Measurements from ENCODE around the gene IGSF11.

Gene IGSF11

GRCh38 chr3:118948146-118948545 is 86.5 kb downstream of the IGSF11 start:
- DNase-seq: no peak

- DNase-seq: no peak
Measured at GRCh38 chr3:118946449-118946848, 88.2 kb downstream of the IGSF11 start.

DNA sequence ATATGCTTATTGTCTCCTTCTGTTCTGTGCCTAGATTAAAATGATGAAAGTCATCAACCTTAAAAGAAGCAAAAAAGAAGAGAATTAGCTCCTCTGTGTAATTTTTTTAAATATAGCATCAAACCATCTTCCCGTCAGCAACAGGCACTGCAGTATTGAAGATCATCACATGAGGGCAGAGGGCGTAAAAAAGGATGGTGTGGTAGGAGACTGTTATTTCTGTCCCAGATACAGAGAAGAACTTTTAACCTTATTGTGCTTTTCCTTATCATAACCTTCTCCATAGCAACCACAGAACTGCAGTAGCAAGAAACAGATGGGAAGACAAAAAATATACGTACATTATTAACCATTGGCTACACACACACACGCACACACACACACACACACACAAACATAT is 88.8 kb downstream of the IGSF11 start:
- no peak for DNase-seq

DNA sequence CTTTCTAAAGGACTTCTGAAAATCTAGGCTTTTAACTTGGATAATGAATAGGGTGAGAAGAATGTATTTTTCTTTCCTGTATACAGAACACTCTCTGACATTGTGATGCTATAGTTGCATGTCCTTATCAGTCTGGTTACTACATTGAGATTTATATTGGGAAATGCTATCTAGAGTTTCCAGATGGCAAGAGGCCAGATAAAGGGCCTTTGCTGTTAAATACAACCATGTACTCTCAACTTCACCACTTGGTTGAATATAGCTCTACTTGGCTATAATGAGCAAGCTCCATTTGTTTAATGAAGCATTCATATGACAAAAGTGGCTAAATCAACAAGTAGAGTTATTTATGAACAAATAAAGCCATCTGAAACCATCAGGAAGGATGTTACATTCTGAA is 91.0 kb downstream of the IGSF11 start:
- no peak for DNase-seq

GRCh38 chr3:118942671-118943070 is 92.0 kb downstream of the IGSF11 start:
- no peak for DNase-seq

DNA sequence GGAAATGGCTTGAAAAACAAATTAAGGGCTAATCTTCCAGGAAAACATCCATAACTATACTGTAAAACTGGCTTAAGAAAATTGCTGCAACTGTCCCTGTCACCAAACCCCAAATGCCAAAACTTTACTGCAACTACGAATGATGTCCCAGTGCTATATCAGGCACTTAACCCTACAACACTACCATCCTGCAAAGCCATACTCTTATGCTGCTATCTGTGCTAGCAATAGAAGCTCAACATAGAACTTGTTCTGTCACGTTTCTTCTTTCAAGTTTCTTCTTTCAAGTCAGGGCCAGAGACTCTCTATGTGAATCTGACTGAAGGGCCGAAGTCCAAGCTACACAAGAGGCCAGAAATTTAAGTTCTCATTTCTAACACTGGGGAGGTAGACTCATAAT is 92.5 kb downstream of the IGSF11 start:
- no peak for DNase-seq

DNA sequence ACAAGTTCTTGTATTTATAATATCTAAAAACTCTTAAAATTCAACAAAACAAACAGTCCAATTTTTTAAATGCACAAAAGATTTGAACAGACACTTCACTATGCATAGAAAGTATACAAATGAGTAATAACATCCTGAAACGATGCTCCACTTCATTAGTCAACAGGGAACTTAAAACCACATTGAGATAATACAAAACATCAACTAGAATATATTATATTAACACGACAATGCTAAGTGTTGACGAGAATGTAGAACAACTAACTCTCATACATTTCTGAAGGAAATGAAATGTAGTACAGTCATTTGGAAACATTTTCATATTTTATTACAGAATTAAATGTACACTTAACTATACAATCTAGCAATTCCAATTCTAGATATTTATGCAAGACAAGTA is 93.4 kb downstream of the IGSF11 start:
- no peak for DNase-seq

- DNase-seq: no peak
Measured at GRCh38 chr3:118938183-118938961, 96.3 kb downstream of the IGSF11 start.

DNA sequence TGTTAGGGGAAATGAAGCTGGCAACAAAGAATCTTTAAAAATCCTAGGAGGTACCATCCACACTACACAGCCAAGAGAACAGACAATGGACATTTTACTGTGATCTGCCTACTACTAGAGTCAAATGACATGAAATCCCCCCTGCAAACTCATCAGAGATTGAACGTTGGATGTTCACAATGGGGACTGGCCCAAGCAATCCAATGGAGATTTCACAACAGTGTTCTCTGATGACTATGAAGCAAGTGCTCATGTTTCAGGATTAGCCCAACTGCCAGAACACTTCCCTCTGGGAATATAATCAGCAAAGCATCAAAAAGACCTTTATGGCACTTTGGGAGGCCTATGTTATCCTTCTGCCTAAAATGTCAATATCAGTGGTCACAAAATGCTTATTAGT is 97.8 kb downstream of the IGSF11 start:
- no peak for DNase-seq

- no peak for DNase-seq
Measured at GRCh38 chr3:118932822-118933558, 101.7 kb downstream of the IGSF11 start.

- no peak for DNase-seq
Measured at GRCh38 chr3:118931996-118932395, 102.7 kb downstream of the IGSF11 start.

DNA sequence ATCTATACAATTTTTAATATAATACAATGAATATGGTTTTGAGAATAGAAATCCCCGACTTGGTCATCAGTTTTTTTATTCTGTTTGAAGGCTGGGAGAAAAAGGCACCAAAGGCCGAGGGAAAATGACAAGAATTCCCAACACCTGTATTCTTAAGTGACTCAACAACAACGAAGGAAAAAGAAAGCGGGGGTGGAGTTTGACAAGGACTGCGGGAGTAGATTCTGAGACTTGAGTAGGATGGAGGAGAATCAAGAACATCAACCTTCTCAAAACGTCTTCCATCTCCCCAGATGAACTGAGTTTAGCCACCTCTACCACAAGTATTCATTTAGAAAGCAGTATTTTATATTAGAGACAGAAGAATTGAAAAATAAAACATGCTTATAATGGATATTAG is 107.2 kb downstream of the IGSF11 start:
- DNase-seq: no peak

DNA sequence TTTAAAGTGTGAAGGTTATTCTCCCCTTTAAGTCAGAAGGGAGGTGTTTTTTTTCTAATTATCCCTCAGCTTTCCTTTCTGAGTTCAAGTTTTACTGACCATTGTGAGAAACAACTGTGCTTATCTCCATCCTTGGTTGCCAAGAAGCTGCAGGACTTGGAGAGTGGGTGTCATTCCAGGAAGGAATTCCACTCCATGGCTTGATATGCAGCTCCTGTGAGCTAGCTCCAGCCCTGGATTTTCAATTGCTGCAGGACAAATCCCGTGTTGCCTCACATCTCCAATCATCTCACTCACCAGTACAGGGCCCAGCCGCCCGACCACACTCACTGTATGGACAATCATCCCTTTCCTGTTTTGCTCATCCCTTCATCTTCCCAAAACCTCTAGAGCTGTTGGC is 122.5 kb downstream of the IGSF11 start:
- no peak for DNase-seq

- DNase-seq: no peak
Measured at GRCh38 chr3:118910332-118910731, 124.3 kb downstream of the IGSF11 start.

GRCh38 chr3:118909763-118910162 is 124.9 kb downstream of the IGSF11 start:
- no peak for DNase-seq

GRCh38 chr3:118907909-118908308 is 126.7 kb downstream of the IGSF11 start:
- no peak for DNase-seq

- DNase-seq: no peak
Measured at GRCh38 chr3:118900737-118901525, 133.7 kb downstream of the IGSF11 start.

GRCh38 chr3:118890206-118890605 is 144.4 kb downstream of the IGSF11 start:
- no peak for DNase-seq

DNA sequence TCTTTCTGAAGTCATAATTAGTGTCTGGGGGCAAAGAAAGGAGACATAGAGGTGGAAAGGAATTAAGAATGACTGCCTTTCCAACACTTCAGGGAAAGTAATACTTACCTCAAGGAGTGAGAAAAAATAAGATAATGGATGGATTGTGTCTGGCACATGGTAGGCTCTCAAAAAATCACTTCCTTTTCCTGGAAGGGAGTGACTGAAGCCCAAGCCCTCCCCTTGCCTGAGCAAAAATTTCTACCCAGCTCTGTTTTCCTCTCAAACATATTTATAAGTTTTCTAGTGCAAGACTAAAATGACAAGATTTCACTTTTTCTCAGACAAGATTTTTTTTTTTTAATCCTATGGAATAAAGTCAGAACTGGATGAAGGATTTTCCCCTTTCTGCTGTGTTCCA is 145.0 kb downstream of the IGSF11 start:
- DNase-seq: no peak

- no peak for DNase-seq
Measured at GRCh38 chr3:118886708-118887107, 147.9 kb downstream of the IGSF11 start.

DNA sequence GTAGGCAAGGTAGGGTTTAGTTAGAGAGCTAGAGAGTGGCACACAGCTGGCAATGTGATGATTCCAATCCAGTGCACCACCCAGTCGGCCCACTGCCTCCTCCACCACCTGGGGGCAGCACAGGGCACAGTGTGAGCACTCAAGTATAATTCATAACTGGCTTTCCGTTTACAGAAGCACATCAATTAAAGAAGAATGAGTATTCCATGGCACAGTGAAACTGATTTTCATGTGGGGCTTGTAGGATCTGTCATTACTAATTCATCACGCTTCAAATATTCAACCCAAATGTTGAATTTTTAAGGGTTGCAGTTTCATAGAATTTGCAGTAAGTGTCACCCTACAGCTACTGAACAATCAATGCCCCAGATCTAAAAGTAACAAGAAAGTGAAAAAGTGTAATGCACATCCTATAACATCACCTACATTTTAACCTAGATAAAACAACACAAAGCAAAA is 149.9 kb downstream of the IGSF11 start:
- peak; percentile 61 to 72 for DNase-seq

DNA sequence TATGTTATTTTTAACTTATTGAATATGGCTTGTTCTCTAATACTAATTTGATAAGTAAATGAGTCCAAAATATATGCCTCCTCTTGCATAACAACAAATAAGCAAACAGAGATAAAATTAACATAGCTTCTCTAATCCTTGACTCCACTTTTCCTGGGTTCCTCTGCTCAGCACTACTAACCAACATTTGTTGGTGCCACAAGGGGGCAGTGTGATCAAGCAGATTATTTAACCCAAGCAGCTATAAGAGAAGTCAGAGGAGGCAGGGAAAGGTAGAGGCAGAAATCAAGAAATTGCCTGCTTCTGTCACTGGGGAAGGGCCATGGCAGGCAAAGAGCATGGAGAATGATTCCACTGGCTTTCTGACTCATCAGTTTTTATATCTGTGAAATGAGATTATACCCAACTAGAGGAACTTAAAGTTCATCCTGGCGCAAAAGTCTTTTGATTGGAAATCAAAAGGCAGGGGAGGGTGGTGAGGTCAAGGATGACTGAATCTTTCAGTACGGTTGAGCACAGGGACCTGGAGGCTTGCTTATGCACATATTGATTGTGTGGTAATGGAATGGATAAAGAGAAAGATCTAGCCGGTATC is 152.2 kb downstream of the IGSF11 start:
- peak; percentile 55 to 70 for DNase-seq

DNA sequence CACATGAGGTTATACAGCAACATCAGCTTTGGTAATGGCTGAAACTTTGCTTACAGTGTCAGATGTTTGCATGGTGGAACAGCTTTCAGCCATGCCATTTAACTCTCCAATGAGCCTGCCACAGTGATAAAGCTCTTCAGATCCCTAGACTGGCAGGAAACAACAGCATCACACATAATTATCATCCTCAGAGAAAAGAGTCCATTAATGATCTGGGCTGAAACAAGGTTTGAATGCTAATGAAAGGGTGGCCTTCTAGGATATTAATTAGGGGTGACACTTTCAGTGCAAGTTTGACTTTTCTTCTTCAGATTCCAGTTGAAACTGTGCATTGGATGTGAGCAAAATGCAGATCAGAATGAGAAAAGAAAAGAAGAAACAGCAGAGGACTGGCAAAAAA is 166.6 kb downstream of the IGSF11 start:
- no peak for DNase-seq
